CD4-positive, alpha-beta memory T cell (primary cell): Measurements from ENCODE around the gene STKLD1. TPM values are rescaled to one million over a fixed set of nuclear protein-coding genes. Genes with fewer than 3 reads are reported as not detected.
A peak's percentile ranks its signal among the peaks of the same experiment; 100 is the strongest.
"Not testable (repeated sequence)": the region's sequence is repeated elsewhere in the genome, so short reads cannot be mapped to it uniquely, and the experiment has no call there.

Experiments used
- CTCF ChIA-PET: fragments of 350-600 bp; sonication (Branson Sonifier 250); formaldehyde crosslinking; loops from one replicate; lab custom pipeline; 2021; ENCODE audit warnings: inconsistent platforms; ENCODE audit not compliant: partially characterized antibody; lab: Charles Lee
- POLR2A ChIA-PET: fragments of 350-600 bp; sonication (Branson Sonifier 250); formaldehyde crosslinking; loops from one replicate; lab custom pipeline; 2021; ENCODE audit not compliant: partially characterized antibody; lab: Charles Lee
- DNase-seq, 5 donors: peaks; one replicate each; pipeline versions ENCODE4 v3.0.0 to v3.0.0-alpha.2; 2020 to 2022; ENCODE audit warnings: mixed read lengths in 1 of 5
- H3K27ac ChIP-seq: one replicate; pipeline ENCODE4 v1.7.0; 2013; ENCODE audit warnings: low read depth, low read length
- H3K27me3 ChIP-seq: 2 replicates; pipeline ENCODE4 v1.7.0; 2013; ENCODE audit warnings: mild to moderate bottlenecking, low read length, moderate library complexity; ENCODE audit not compliant: insufficient read depth
- H3K36me3 ChIP-seq: 2 replicates; pipeline ENCODE4 v1.7.0; 2013; ENCODE audit warnings: mild to moderate bottlenecking, low read length, moderate library complexity; ENCODE audit not compliant: insufficient read depth
- H3K4me1 ChIP-seq: 2 replicates; pipeline ENCODE4 v1.7.0; 2013; ENCODE audit warnings: mild to moderate bottlenecking, low read length, moderate library complexity; ENCODE audit not compliant: insufficient read depth
- H3K4me3 ChIP-seq, 2 donors: one replicate each; pipeline ENCODE4 v1.7.0; 2013; ENCODE audit warnings: low read length in 2 of 2, mild to moderate bottlenecking in 1 of 2
- H3K9me3 ChIP-seq, 2 donors: one replicate each; pipeline ENCODE4 v1.7.0; 2013; ENCODE audit warnings: low read length in 2 of 2, control low read depth in 1 of 2; ENCODE audit not compliant: control insufficient read depth in 1 of 2
- H3K27ac Mint-ChIP-seq, 7 donors: one replicate each; pipeline ENCODE4 v1.8.0; 2020 to 2021; ENCODE audit warnings: mixed read lengths in 7 of 7, mild to moderate bottlenecking in 6 of 7, inconsistent platforms in 3 of 7, moderate library complexity in 3 of 7
- H3K27me3 Mint-ChIP-seq, 2 donors: one replicate each; pipeline ENCODE4 v1.8.0; 2020 to 2021; ENCODE audit warnings: mixed read lengths in 2 of 2
- H3K36me3 Mint-ChIP-seq, 2 donors: one replicate each; pipeline ENCODE4 v1.8.0; 2020 to 2021; ENCODE audit warnings: mixed read lengths in 2 of 2, inconsistent platforms in 1 of 2, mild to moderate bottlenecking in 1 of 2
- H3K4me1 Mint-ChIP-seq, 4 donors: one replicate each; pipeline ENCODE4 v1.8.0; 2020 to 2021; ENCODE audit warnings: mixed read lengths in 4 of 4, mild to moderate bottlenecking in 1 of 4
- H3K4me3 Mint-ChIP-seq, 8 donors: one replicate each; pipeline ENCODE4 v1.8.0; 2020 to 2021; ENCODE audit warnings: mixed read lengths in 8 of 8, mild to moderate bottlenecking in 7 of 8, moderate library complexity in 6 of 8, inconsistent platforms in 3 of 8
- H3K9me3 Mint-ChIP-seq, 8 donors: one replicate each; pipeline ENCODE4 v1.8.0; 2020 to 2021; ENCODE audit warnings: mixed read lengths in 8 of 8, mild to moderate bottlenecking in 5 of 8, inconsistent platforms in 3 of 8, moderate library complexity in 1 of 8
- intact Hi-C: fragments of 100-400 bp; cut with micrococcal nuclease; formaldehyde crosslinking; loops from one replicate; pipeline ENCODE4 v1.15.1; 2023
- polyA plus RNA-seq, 2 donors: library from polyadenylated mRNA; unstranded; fragments of 300-500 nt; fragmentation: Illumina TruSeq; gene quantifications; one replicate each; pipeline ENCODE4 v1.2.3, GENCODE V29; 2021
- total RNA-seq, 2 experiments: library from RNA; stranded (reverse); gene quantifications; one replicate each; pipeline ENCODE4 v1.2.3, GENCODE V29; 2021

Gene STKLD1
- total and polyA plus RNA-seq, 4 experiments from 2014 or later = 1.4 to 2.1 (median 1.5) TPM; not detected in 1

DNA sequence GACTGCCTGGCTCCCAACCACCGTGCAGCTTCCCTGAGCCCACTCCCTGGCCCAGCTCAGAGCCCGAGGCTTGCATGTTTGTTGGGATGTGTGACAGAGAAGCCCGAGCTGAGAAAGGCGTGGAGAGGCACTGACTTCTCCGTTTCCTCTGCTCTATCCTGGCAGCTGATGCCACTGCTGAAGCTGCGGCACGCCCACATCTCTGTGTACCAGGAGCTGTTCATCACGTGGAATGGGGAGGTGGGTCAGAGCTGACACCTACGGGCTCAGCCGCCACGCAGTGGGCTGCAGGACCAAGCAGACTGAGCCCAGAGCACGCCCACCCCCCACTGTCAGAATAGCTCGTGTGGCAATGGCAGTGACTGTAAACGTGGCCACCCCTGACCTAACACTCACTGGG lies 9.3 kb downstream of the STKLD1 start:
- no peak overlapping the region for H3K4me3 ChIP-seq
- no peaks in the 10 kb centered on the region for H3K4me1 ChIP-seq
- H3K9me3 ChIP-seq = no peaks in the 10 kb centered on the region
- Mint-ChIP-seq H3K36me3 (no peaks in the 10 kb centered on the region), H3K27ac (no peak overlapping the region), H3K4me3 (no peak overlapping the region), H3K4me1 (no peaks in the 10 kb centered on the region), H3K9me3 (no peaks in the 10 kb centered on the region), H3K27me3 (peaks cover 2 to 4% of the 10 kb centered on the region in 2 donors)
- no peak overlapping the region for H3K27ac ChIP-seq
- ChIA-PET CTCF (interaction anchor here (1.1 kb wide), 1 partner anchor 19 kb away, joined by 3 read pairs; no protein-coding TSS in a partner anchor), POLR2A (no interaction called here)
- intact Hi-C loops = no loop called here
- peak in 1 of 5 donors; percentile 3 for DNase-seq
- H3K27me3 ChIP-seq = no peaks in the 10 kb centered on the region
- no peaks in the 10 kb centered on the region for H3K36me3 ChIP-seq

DNA sequence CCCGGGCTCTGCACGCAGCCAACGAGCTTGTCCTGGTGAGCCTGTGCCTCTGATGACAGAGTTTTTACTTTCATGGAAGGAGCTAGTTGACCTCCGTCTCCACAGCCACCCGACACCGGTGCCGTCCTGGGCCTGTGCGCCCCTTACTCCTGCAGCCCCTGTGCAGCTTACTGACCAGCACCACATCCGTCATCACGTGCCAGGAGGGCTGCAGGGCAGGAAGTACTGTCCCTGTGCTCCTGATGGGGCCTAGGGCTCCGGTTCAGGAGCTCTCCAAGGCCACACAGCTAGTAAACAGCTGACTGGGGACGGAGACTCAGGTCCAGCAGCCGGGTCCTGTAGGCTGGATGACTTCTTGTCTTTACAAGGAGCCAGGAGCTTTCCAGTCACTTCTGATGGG lies 10.2 kb downstream of the STKLD1 start:
- peak in 1 of 5 donors; percentile 20 for DNase-seq
- H3K36me3 Mint-ChIP-seq = no peaks in the 10 kb centered on the region
- Histone ChIP-seq H3K4me1 (no peaks in the 10 kb centered on the region), H3K9me3 (no peaks in the 10 kb centered on the region), H3K27ac (no peak overlapping the region), H3K4me3 (no peak overlapping the region), H3K36me3 (no peaks in the 10 kb centered on the region), H3K27me3 (no peaks in the 10 kb centered on the region)
- H3K27ac Mint-ChIP-seq = no peak overlapping the region
- no peaks in the 10 kb centered on the region for H3K9me3 Mint-ChIP-seq
- CTCF ChIA-PET = no interaction called here
- H3K4me1 Mint-ChIP-seq = no peaks in the 10 kb centered on the region
- H3K27me3 Mint-ChIP-seq = peaks cover 4 to 6% of the 10 kb centered on the region in 2 donors
- POLR2A ChIA-PET = interaction anchor here (1.1 kb wide), 1 partner anchor 10 kb away, joined by 4 read pairs; the partner anchor contains the start of gene STKLD1
- no peak overlapping the region for H3K4me3 Mint-ChIP-seq
- intact Hi-C loops = no loop called here

DNA sequence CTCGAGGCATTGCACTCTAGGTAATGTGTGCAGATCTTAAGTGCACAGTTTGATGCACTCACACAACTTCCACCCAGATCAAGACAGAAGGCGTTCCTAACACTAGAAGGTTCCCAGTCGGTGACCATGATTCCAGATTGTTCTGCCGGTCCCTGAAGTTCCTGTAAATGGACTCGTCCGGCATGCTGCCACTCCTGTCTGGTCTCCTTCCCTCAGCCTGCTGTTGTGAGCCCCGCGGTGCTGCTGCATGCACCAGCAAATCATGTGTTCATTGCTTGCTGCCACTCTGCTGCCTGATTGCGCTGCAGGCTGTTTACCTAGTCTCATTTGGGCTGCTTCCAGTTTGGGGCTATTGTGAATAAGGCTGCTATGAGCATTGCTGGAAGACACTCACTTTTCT lies 11.5 kb downstream of the STKLD1 start:
- Histone ChIP-seq H3K36me3 (no peaks in the 10 kb centered on the region), H3K4me1 (no peaks in the 10 kb centered on the region), H3K4me3 (no peak overlapping the region), H3K27me3 (no peaks in the 10 kb centered on the region), H3K27ac (no peak overlapping the region), H3K9me3 (no peaks in the 10 kb centered on the region)
- CTCF ChIA-PET = interaction anchor here (1.2 kb wide), 1 partner anchor 8 kb away, joined by 3 read pairs; no protein-coding TSS in a partner anchor
- Mint-ChIP-seq H3K4me3 (no peak overlapping the region), H3K36me3 (no peaks in the 10 kb centered on the region), H3K4me1 (no peaks in the 10 kb centered on the region), H3K27me3 (peaks cover 4 to 8% of the 10 kb centered on the region in 2 donors), H3K9me3 (no peaks in the 10 kb centered on the region), H3K27ac (no peak overlapping the region)
- peak in 1 of 5 donors; percentile 4 for DNase-seq
- intact Hi-C loops = no loop called here
- POLR2A ChIA-PET = no interaction called here

DNA sequence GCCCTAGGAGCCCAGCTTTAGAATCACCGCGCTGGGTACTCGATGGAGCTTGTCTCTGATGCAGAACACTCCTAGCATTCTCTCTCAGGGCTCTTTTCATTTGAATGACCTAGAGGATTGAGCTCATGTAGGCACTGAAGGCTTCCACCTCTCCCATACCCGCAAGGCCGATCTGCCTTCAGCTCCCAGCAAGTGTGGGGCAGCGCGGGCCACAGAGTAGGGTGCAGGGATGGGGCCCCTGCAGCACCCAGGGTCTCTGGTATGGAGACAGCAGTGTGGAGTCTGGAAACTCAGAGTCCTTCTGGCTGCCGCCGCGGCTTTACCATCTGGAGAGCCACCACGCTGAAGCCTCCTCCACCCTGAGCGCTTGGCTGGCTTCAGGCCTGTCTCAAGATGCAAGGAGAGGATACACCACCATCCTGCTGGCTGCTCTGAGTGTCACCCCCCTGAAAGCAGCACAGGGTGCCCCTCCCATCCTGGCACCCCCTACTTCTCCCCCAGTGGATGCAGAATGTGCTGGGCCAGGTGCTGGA lies 12.9 kb downstream of the STKLD1 start:
- Mint-ChIP-seq H3K27ac (no peak overlapping the region), H3K4me1 (no peaks in the 10 kb centered on the region), H3K4me3 (no peak overlapping the region), H3K36me3 (no peaks in the 10 kb centered on the region), H3K27me3 (peaks cover 4 to 8% of the 10 kb centered on the region in 2 donors), H3K9me3 (no peaks in the 10 kb centered on the region)
- DNase-seq = peak in 1 of 5 donors; percentile 7
- Histone ChIP-seq H3K27me3 (no peaks in the 10 kb centered on the region), H3K27ac (no peak overlapping the region), H3K9me3 (no peaks in the 10 kb centered on the region), H3K4me3 (no peak overlapping the region), H3K4me1 (no peaks in the 10 kb centered on the region), H3K36me3 (no peaks in the 10 kb centered on the region)
- intact Hi-C loops = no loop called here
- POLR2A ChIA-PET = no interaction called here
- CTCF ChIA-PET = no interaction called here

DNA sequence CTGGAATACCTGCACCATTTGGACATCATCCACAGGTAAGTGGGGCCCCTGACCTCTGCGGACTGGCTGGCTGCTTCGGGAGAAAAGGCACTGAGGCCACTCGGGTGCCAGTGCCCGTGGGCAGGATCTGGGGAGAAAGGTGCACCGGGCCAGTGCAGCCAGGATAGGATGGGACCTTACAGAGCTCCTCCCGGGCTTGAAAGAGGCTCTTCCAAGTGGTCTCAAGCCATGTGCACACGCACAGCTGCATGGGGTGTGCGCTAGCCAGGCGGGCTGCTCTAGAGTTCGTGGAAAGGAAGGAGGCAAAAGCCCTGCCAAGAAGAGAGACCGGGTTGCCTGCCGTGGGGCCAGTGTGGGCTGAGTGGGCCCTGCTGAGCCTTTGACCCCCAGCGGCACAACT lies 13.4 kb downstream of the STKLD1 start:
- no peak for DNase-seq
- no peaks in the 10 kb centered on the region for H3K4me1 Mint-ChIP-seq
- H3K9me3 Mint-ChIP-seq = no peaks in the 10 kb centered on the region
- no peaks in the 10 kb centered on the region for H3K36me3 Mint-ChIP-seq
- no peaks in the 10 kb centered on the region for H3K4me1 ChIP-seq
- H3K9me3 ChIP-seq = no peaks in the 10 kb centered on the region
- H3K4me3 Mint-ChIP-seq = no peak overlapping the region
- no peak overlapping the region for H3K27ac Mint-ChIP-seq
- POLR2A ChIA-PET = no interaction called here
- H3K27me3 ChIP-seq = no peaks in the 10 kb centered on the region
- no peaks in the 10 kb centered on the region for H3K36me3 ChIP-seq
- no peak overlapping the region for H3K27ac ChIP-seq
- H3K4me3 ChIP-seq = no peak overlapping the region
- intact Hi-C loops = no loop called here
- H3K27me3 Mint-ChIP-seq = peaks cover 4 to 8% of the 10 kb centered on the region in 2 donors
- CTCF ChIA-PET = no interaction called here

DNA sequence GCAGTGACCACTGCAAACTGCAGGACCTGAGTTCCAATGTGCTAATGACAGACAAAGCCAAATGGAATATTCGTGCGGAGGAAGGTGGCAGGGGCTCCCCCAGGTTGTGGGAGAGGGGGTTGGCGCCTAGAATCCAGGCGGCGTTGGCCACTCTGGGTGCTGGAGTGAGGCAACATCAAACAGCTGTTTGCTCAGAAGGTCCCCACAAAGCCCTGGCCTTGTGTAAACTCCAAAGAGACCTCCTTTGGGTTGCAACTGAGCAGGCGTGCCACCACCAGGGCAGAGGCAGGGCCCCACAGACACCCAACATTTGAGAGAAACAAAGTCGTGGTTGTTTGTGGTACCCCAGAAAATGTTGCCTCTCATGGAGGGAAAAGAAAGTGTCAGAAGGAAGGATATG lies 14.5 kb downstream of the STKLD1 start:
- CTCF ChIA-PET = no interaction called here
- Mint-ChIP-seq H3K9me3 (no peaks in the 10 kb centered on the region), H3K27ac (no peak overlapping the region), H3K4me1 (no peaks in the 10 kb centered on the region), H3K36me3 (no peaks in the 10 kb centered on the region), H3K27me3 (peaks cover 4 to 9% of the 10 kb centered on the region in 2 donors), H3K4me3 (no peak overlapping the region)
- H3K4me3 ChIP-seq = no peak overlapping the region
- H3K27ac ChIP-seq = no peak overlapping the region
- H3K9me3 ChIP-seq = no peaks in the 10 kb centered on the region
- no peaks in the 10 kb centered on the region for H3K36me3 ChIP-seq
- no peaks in the 10 kb centered on the region for H3K4me1 ChIP-seq
- DNase-seq = peak in 1 of 5 donors; percentile 4
- POLR2A ChIA-PET = no interaction called here
- intact Hi-C loops = no loop called here
- H3K27me3 ChIP-seq = no peaks in the 10 kb centered on the region

DNA sequence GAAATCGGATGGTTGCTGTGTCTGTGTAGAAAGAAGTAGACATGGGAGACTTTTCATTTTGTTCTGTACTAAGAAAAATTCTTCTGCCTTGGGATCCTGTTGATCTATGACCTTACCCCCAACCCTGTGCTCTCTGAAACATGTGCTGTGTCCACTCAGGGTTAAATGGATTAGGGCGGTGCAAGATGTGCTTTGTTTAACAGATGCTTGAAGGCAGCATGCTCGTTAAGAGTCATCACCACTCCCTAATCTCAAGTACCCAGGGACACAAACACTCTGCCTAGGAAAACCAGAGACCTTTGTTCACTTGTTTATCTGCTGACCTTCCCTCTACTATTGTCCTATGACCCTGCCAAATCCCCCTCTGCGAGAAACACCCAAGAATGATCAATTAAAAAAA lies 15.3 kb downstream of the STKLD1 start:
- H3K4me3 Mint-ChIP-seq, H3K27me3 ChIP-seq, H3K4me1 Mint-ChIP-seq, H3K27ac ChIP-seq, intact Hi-C loops, POLR2A ChIA-PET, H3K27ac Mint-ChIP-seq, H3K9me3 Mint-ChIP-seq, H3K36me3 Mint-ChIP-seq, DNase-seq, H3K36me3 ChIP-seq, H3K9me3 ChIP-seq, CTCF ChIA-PET, H3K4me3 ChIP-seq, H3K27me3 Mint-ChIP-seq, H3K4me1 ChIP-seq: not testable (repeated sequence)
